HCT116 (cell line): ENCODE data around the gene MSL1. TPM values are rescaled to one million over a fixed set of nuclear protein-coding genes. Genes with fewer than 3 reads are reported as not detected.

Source experiments
- ATAC-seq: fragments of 200-7000 bp; cut with Tn5 transposase; 2 replicates; pipeline ENCODE4 v1.9.1; 2020; ENCODE audit warnings: mild to moderate bottlenecking, moderate library complexity
- BruUV-seq: library from RNA; stranded (reverse); fragments of 400-500 nt; replicated peaks from 2 replicates; lab custom pipeline; 2021; lab: Mats Ljungman, UMichigan
- CTCF ChIA-PET: fragments of 300-600 bp; sonication (Branson Sonifier 250); formaldehyde crosslinking; loops from one replicate; lab custom pipeline; 2021; ENCODE audit warnings: antibody characterized with exemption; lab: Charles Lee
- POLR2A ChIA-PET: fragments of 300-600, 350-600 bp; sonication (Branson Sonifier 250); formaldehyde crosslinking; loops from one replicate; lab custom pipeline; 2021; ENCODE audit warnings: antibody characterized with exemption; lab: Charles Lee
- RAD21 ChIA-PET, 2 experiments: fragments of 300-600 bp; sonication (Branson Sonifier 250); formaldehyde crosslinking; loops; one replicate each; lab custom pipeline; 2023; ENCODE audit warnings: low total read pairs in 2 of 2; ENCODE audit not compliant: uncharacterized antibody in 2 of 2, unreplicated experiment in 2 of 2, low non-redundant PET in 1 of 2; lab: Charles Lee
- DNase-seq: peaks from one replicate; pipeline ENCODE4 v3.0.0-alpha.2; 2010; ENCODE audit warnings: low read depth, low spot score
- H2AFZ ChIP-seq: fragments of 200-600 bp; shearing (Covaris generic), sonication (generic); 2 replicates; pipeline ENCODE4 v1.6.1; 2017; ENCODE audit warnings: low read depth, mixed run types, mixed read lengths, antibody characterized with exemption, low read length; ENCODE audit not compliant: poor library complexity, severe bottlenecking
- H3K27ac ChIP-seq: 2 replicates; pipeline ENCODE4 v1.5.1; 2012; ENCODE audit warnings: low read depth, low read length
- H3K27me3 ChIP-seq: fragments of 200-600 bp; sonication (generic); 2 replicates; pipeline ENCODE4 v1.6.1; 2016; ENCODE audit warnings: mixed run types, low read length, mixed read lengths; ENCODE audit not compliant: insufficient read depth
- H3K36me3 ChIP-seq, 2 experiments: fragments of 200-500 bp in 1 of 2; fragments of 200-600 bp in 1 of 2; sonication (Bioruptor generic) in 1 of 2; sonication (generic) in 1 of 2; 2 replicates each; pipeline versions ENCODE4 v1.5.1 to v1.6.1; 2014 to 2016; ENCODE audit warnings: low read length in 2 of 2, inconsistent platforms in 1 of 2, mixed read lengths in 1 of 2, mixed run types in 1 of 2; ENCODE audit not compliant: insufficient read depth in 2 of 2, control insufficient read depth in 1 of 2
- H3K4me1 ChIP-seq, 2 experiments: fragments of 200-600 bp in 1 of 2; sonication (generic) in 1 of 2; 2 replicates each; pipeline versions ENCODE4 v1.5.1 to v1.6.1; 2012 to 2017; ENCODE audit warnings: low read length in 2 of 2, inconsistent platforms in 1 of 2, mild to moderate bottlenecking in 1 of 2, mixed read lengths in 1 of 2, mixed run types in 1 of 2, moderate library complexity in 1 of 2; ENCODE audit not compliant: insufficient read depth in 2 of 2, control insufficient read depth in 1 of 2
- H3K4me2 ChIP-seq: fragments of 200-600 bp; sonication (generic); 2 replicates; pipeline ENCODE4 v1.6.1; 2017; ENCODE audit warnings: mixed run types, low read length, mixed read lengths
- H3K4me3 ChIP-seq, 2 experiments: fragments of 200-600 bp in 1 of 2; sonication (generic) in 1 of 2; replicated peaks in 1 of 2; 2 replicates each; pipeline ENCODE4 v1.5.1; 2011 to 2016; ENCODE audit warnings: low read length in 2 of 2, control low read depth in 1 of 2, low read depth in 1 of 2, mild to moderate bottlenecking in 1 of 2, mixed read lengths in 1 of 2, mixed run types in 1 of 2
- H3K79me2 ChIP-seq: fragments of 200-600 bp; sonication (generic); 2 replicates; pipeline ENCODE4 v1.6.1; 2017; ENCODE audit warnings: mild to moderate bottlenecking, mixed run types, low read length, moderate library complexity, mixed read lengths; ENCODE audit not compliant: insufficient read depth
- H3K9ac ChIP-seq: fragments of 200-600 bp; sonication (generic); 2 replicates; pipeline ENCODE4 v1.6.1; 2016; ENCODE audit warnings: low read length, mixed read lengths
- H3K9me2 ChIP-seq: fragments of 200-600 bp; sonication (generic), shearing (Covaris generic); 2 replicates; pipeline ENCODE4 v1.6.1; 2017; ENCODE audit warnings: mixed run types, mild to moderate bottlenecking, moderate library complexity; ENCODE audit not compliant: insufficient read depth
- H3K9me3 ChIP-seq, 2 experiments: fragments of 200-500 bp in 1 of 2; fragments of 200-600 bp in 1 of 2; sonication (Bioruptor generic) in 1 of 2; sonication (generic) in 1 of 2; 2 replicates each; pipeline ENCODE4 v1.6.1; 2014 to 2017; ENCODE audit warnings: low read length in 2 of 2, mixed read lengths in 2 of 2, inconsistent platforms in 1 of 2, low read depth in 1 of 2, mild to moderate bottlenecking in 1 of 2, mixed run types in 1 of 2, moderate library complexity in 1 of 2; ENCODE audit not compliant: control insufficient read depth in 1 of 2, insufficient read depth in 1 of 2
- H4K20me1 ChIP-seq: fragments of 200-600 bp; sonication (generic), shearing (Covaris generic); 2 replicates; pipeline ENCODE4 v1.6.1; 2017; ENCODE audit warnings: mixed run types, mild to moderate bottlenecking, moderate library complexity; ENCODE audit not compliant: insufficient read depth
- CBX3 ChIP-seq: IDR thresholded peaks from 2 replicates; pipeline ENCODE4 v1.6.1; 2012; ENCODE audit warnings: low read depth
- CTCF ChIP-seq, 3 experiments: fragments of 200-600 bp in 1 of 3; sonication (generic) in 1 of 3; IDR thresholded peaks in 2 of 3; conservative IDR thresholded peaks in 1 of 3; 2 replicates each; pipeline ENCODE4 v1.5.1; 2012 to 2017; ENCODE audit warnings: low read depth in 2 of 3, low read length in 2 of 3, antibody characterized with exemption in 1 of 3, borderline replicate concordance in 1 of 3, control low read depth in 1 of 3, mild to moderate bottlenecking in 1 of 3, mixed read lengths in 1 of 3, mixed run types in 1 of 3, moderate library complexity in 1 of 3; ENCODE audit not compliant: insufficient read depth in 1 of 3
- EGR1 ChIP-seq: IDR thresholded peaks from 2 replicates; pipeline ENCODE4 v1.6.1; 2012; ENCODE audit warnings: low read depth
- EZH2phosphoT487 ChIP-seq: fragments of 200-600 bp; IDR thresholded peaks from 2 replicates; pipeline ENCODE4 v1.6.1; 2018; ENCODE audit warnings: antibody characterized with exemption, borderline replicate concordance
- FOSL1 ChIP-seq: IDR thresholded peaks from 2 replicates; pipeline ENCODE4 v1.6.1; 2012; ENCODE audit warnings: low read depth
- JUND ChIP-seq: IDR thresholded peaks from 2 replicates; pipeline ENCODE4 v1.6.1; 2012
- RAD21 ChIP-seq: IDR thresholded peaks from 2 replicates; pipeline ENCODE4 v1.6.1; 2012; ENCODE audit warnings: low read depth, mild to moderate bottlenecking
- SRF ChIP-seq: IDR thresholded peaks from 2 replicates; pipeline ENCODE4 v1.6.1; 2012; ENCODE audit warnings: low read depth
- ZFX ChIP-seq: fragments of 450-650 bp; IDR thresholded peaks from 2 replicates; pipeline ENCODE4 v1.6.1; 2017
- intact Hi-C: fragments of 100-400 bp; cut with micrococcal nuclease; formaldehyde crosslinking; loops from 2 replicates; pipeline ENCODE4 v1.10.0; 2022
- total RNA-seq: library from RNA; stranded (reverse); gene quantifications from one replicate; pipeline ENCODE4 v1.2.1, GENCODE V29; 2021; ENCODE audit not compliant: unreplicated experiment

Gene MSL1
- total RNA-seq, 1 experiment from 2014 or later = 67.2 TPM

- POLR2A ChIA-PET = no interaction called here
- peaks cover 20 to 46% of the 10 kb centered on the region in 2 experiments for H3K36me3 ChIP-seq
Observed at GRCh38 chr17:40145476-40145875, 23.7 kb downstream of the MSL1 start.

More at GRCh38 chr17:40145476-40145875, 23.7 kb downstream of the MSL1 start:
- RAD21 ChIA-PET = no interaction called here
- H3K4me1 ChIP-seq = peaks cover 0 to 9% of the 10 kb centered on the region in 2 experiments; a peak in 3 of 4 replicates
- CTCF ChIA-PET = no interaction called here
- no peaks in the 10 kb centered on the region for H3K9me3 ChIP-seq
- TF ChIP-seq CTCF (IDR thresholded peaks at IDR 0.05 in 2 of 3, conservative IDR thresholded peaks at IDR 0.05 in 1 of 3; ENCODE audit: borderline replicate concordance in 1 of 3, insufficient read depth in 1 of 3, low read depth in 2 of 3, low read length in 2 of 3) (no peak), RAD21 (no peak), SRF (no peak), FOSL1 (no peak), EGR1 (no peak), EZH2phosphoT487 (no peak), CBX3 (no peak), ZFX (no peak), JUND (no peak)
- TF ChIP-seq, all 23 proteins: peak for 0
- DNase-seq = no peak
- Histone ChIP-seq H4K20me1 (no peaks in the 10 kb centered on the region; the same call in 1 of the 2 replicates), H2AFZ (no peak overlapping the region), H3K27ac (no peak overlapping the region), H3K9me2 (no peaks in the 10 kb centered on the region), H3K4me2 (no peak overlapping the region), H3K79me2 (peaks cover 78% of the 10 kb centered on the region), H3K9ac (no peak overlapping the region), H3K4me3 (no peak overlapping the region), H3K27me3 (no peaks in the 10 kb centered on the region)
- no peak for ATAC-seq
- BruUV-seq = no TSS peak
- intact Hi-C loops = no loop called here
